NB4 (cell line): ENCODE measurements around the gene LIX1L.

Experiments used
- DNase-seq: peaks from one replicate; pipeline ENCODE4 v3.0.0; 2010; ENCODE audit warnings: low read depth
- H3K4me3 ChIP-seq: one replicate; pipeline ENCODE4 v1.5.1; 2011; ENCODE audit warnings: mild to moderate bottlenecking, low read depth, low read length, moderate library complexity
- CTCF ChIP-seq: IDR thresholded peaks from one replicate; pipeline ENCODE4 v1.5.1; 2012; ENCODE audit warnings: low read depth, low read length
- MAX ChIP-seq: IDR thresholded peaks from 2 replicates; pipeline ENCODE4 v1.6.1; 2011; ENCODE audit warnings: low read depth, low read length
- MYC ChIP-seq: IDR thresholded peaks from 2 replicates; pipeline ENCODE4 v1.6.1; 2011; ENCODE audit warnings: low read depth, low read length
- POLR2A ChIP-seq: IDR thresholded peaks from 2 replicates; pipeline ENCODE4 v1.6.1; 2011; ENCODE audit warnings: mild to moderate bottlenecking; ENCODE audit not compliant: insufficient read length; ENCODE audit errors: extremely low read depth

Gene LIX1L

DNA sequence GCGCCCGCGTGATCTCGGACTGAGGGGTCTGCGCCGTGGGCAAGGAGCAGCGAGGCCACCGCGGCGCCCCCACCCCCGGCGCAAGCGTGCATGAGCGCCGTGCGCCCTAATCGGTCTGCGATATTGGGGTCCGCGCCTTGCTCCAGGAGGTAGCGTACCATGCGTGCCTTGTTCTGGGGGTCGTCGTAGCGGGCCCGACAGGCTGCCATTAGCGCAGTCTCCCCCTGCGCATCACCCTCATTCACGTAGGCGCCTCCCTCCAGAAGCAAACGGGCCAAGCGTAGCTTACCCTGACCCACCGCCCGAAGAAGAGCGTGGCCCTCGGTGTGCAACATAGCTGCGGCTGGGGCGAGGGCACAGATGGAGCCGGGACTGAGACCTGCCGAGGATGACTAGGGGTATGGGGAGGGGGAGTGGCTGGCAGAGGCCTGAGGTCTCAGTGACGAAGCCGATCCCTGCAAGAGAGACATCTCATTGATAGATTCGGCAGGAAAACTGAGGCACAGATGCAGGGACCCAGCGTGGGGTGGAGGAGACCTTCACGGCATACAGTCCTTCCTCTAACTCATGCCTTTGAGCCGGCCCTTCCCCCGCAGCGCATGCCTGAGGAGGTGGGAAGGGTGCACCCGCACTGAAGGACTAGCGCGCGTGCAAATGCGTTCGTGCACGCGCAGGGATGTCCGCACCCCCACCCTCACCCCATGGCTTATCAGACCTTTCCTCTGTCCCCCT is 3.8 kb upstream of the LIX1L start:
- no peak overlapping the region for H3K4me3 ChIP-seq
- peak; percentile 34 for DNase-seq
- TF ChIP-seq MYC (no peak), POLR2A (no peak), MAX (no peak), CTCF (no peak)

GRCh38 chr1:145961109-145961424 is 3.2 kb upstream of the LIX1L start:
- no peak for DNase-seq

GRCh38 chr1:145960468-145961108 is 2.8 kb upstream of the LIX1L start:
- DNase-seq, result peak; percentile 87

More at GRCh38 chr1:145961109-145961424, 3.2 kb upstream of the LIX1L start:
- H3K4me3 ChIP-seq, result peak overlapping the region; percentile 73
- TF ChIP-seq CTCF, result no peak

GRCh38 chr1:145959957-145960467 is 2.2 kb upstream of the LIX1L start:
- TF ChIP-seq MAX, result peak; percentile 87
- TF ChIP-seq MYC, result no peak; the same call in none of the 2 replicates
- peak overlapping the region; percentile 73 for H3K4me3 ChIP-seq
- DNase-seq, result no peak

More at GRCh38 chr1:145960468-145961108, 2.8 kb upstream of the LIX1L start:
- H3K4me3 ChIP-seq, result peak overlapping the region; percentile 73
- TF ChIP-seq POLR2A (peak; percentile 67), MYC (no peak; the same call in none of the 2 replicates), MAX (peak; percentile 26; the same call in 1 of the 2 replicates)

DNA sequence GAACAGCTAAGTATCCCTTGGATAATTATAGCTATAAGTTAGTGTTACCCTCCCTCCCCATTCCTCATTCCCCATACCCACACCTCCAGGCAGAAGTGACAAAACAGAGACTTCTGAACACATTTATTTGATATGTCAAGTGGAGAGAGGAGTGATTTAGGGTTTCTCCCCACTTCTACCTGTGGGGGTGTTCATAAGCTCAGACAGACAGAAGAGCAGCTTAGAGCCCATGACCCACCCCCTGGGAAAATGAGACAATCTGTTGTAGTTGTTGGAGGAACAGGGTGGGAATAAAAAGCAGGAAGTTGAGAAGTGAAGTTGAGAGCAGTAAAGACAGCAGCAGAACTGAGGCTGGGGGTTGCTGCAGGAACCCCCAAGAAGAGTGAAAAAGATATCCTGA is 1.5 kb upstream of the LIX1L start:
- peak; percentile 25 for DNase-seq
- no peak overlapping the region for H3K4me3 ChIP-seq
- TF ChIP-seq POLR2A, result no peak
- TF ChIP-seq MAX, result no peak
- no peak for TF ChIP-seq MYC
- no peak for TF ChIP-seq CTCF

DNA sequence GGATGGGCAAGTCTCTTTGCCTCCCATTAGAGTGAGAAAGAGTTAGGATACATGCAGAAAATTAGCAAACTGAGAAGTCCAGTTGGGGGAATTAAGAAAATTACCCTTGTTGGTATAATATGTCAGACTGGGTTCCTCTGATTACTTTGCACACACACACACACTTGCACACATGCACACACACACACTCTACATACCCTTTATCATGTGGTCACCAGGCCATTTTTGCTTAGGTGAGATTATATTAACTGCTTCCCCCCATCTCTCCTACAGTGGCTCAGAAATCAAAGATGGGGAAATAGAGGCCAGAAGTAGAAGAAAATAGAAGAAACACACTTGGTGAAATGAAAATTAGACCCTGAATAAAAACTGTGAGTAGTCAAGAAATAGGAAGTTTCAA is 917 bp upstream of the LIX1L start:
- DNase-seq, result no peak

More for the DNA sequence above, 917 bp upstream of the LIX1L start:
- no peak for TF ChIP-seq MAX
- no peak for TF ChIP-seq MYC
- TF ChIP-seq POLR2A, result no peak
- TF ChIP-seq CTCF, result no peak
- H3K4me3 ChIP-seq, result no peak overlapping the region
